Stomach (tissue), 4 donors: Measurements from ENCODE around the gene NRXN2.

Experiments used
- EP300 ChIP-seq: sonication (generic); formaldehyde crosslinking; IDR thresholded peaks from one replicate; pipeline ENCODE4 v1.6.1; 2017; ENCODE audit warnings: antibody characterized with exemption
- POLR2A ChIP-seq, 4 donors: fragments of 450-650 bp; IDR thresholded peaks; one replicate each; pipeline ENCODE4 v1.6.1; 2016; ENCODE audit warnings: antibody characterized with exemption in 4 of 4, control low read depth in 2 of 4, mild to moderate bottlenecking in 1 of 4, moderate library complexity in 1 of 4
- POLR2AphosphoS5 ChIP-seq, 3 donors: sonication (generic); formaldehyde crosslinking; IDR thresholded peaks; one replicate each; pipeline ENCODE4 v1.6.1; 2016; ENCODE audit warnings: antibody characterized with exemption in 3 of 3
- TF ChIP-seq, protein P1 (sequence below), 7 experiments: fragments of 450-650 bp in 4 of 7; fragments of 200-600 bp in 3 of 7; sonication (generic) in 3 of 7; IDR thresholded peaks; one replicate each; pipeline ENCODE4 v1.5.1; 2016 to 2019; ENCODE audit warnings: antibody characterized with exemption in 7 of 7, control low read depth in 2 of 7, mild to moderate bottlenecking in 1 of 7

- no peak for TF ChIP-seq POLR2AphosphoS5 (IDR thresholded peaks at IDR 0.05)
- TF ChIP-seq POLR2A (IDR thresholded peaks at IDR 0.05), result no peak
- TF ChIP-seq EP300, result no peak
- TF ChIP-seq, protein P1, sequence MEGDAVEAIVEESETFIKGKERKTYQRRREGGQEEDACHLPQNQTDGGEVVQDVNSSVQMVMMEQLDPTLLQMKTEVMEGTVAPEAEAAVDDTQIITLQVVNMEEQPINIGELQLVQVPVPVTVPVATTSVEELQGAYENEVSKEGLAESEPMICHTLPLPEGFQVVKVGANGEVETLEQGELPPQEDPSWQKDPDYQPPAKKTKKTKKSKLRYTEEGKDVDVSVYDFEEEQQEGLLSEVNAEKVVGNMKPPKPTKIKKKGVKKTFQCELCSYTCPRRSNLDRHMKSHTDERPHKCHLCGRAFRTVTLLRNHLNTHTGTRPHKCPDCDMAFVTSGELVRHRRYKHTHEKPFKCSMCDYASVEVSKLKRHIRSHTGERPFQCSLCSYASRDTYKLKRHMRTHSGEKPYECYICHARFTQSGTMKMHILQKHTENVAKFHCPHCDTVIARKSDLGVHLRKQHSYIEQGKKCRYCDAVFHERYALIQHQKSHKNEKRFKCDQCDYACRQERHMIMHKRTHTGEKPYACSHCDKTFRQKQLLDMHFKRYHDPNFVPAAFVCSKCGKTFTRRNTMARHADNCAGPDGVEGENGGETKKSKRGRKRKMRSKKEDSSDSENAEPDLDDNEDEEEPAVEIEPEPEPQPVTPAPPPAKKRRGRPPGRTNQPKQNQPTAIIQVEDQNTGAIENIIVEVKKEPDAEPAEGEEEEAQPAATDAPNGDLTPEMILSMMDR (IDR thresholded peaks at IDR 0.05), result no peak
Measured at GRCh38 chr11:64770120-64770519, 47.1 kb upstream of the NRXN2 start.
